Neuronal stem cell (in vitro differentiated cells): Measurements from ENCODE around the gene NLRP5.

Experiments used
- DNase-seq: peaks from one replicate; pipeline ENCODE4 v3.0.0-alpha.2; 2013; ENCODE audit warnings: low spot score
- H2AFZ ChIP-seq: one replicate; pipeline ENCODE4 v1.6.1; 2013; ENCODE audit warnings: mild to moderate bottlenecking, low read length, inconsistent platforms
- H2AK5ac ChIP-seq: 2 replicates; pipeline ENCODE4 v1.6.1; 2013; ENCODE audit warnings: low read depth, mild to moderate bottlenecking, inconsistent platforms, low read length, moderate library complexity, mixed read lengths
- H2BK120ac ChIP-seq: 2 replicates; pipeline ENCODE4 v1.6.1; 2013; ENCODE audit warnings: low read depth, mild to moderate bottlenecking, inconsistent platforms, low read length, moderate library complexity, mixed read lengths
- H2BK12ac ChIP-seq: one replicate; pipeline ENCODE4 v1.6.1; 2013; ENCODE audit warnings: low read length, inconsistent platforms
- H2BK15ac ChIP-seq: 2 replicates; pipeline ENCODE4 v1.6.1; 2013; ENCODE audit warnings: mild to moderate bottlenecking, low read length, inconsistent platforms, mixed read lengths
- H2BK5ac ChIP-seq: one replicate; pipeline ENCODE4 v1.6.1; 2013; ENCODE audit warnings: inconsistent platforms, mild to moderate bottlenecking, low read length, moderate library complexity
- H3K14ac ChIP-seq: one replicate; pipeline ENCODE4 v1.6.1; 2013; ENCODE audit warnings: low read length, inconsistent platforms
- H3K18ac ChIP-seq: 2 replicates; pipeline ENCODE4 v1.6.1; 2013; ENCODE audit warnings: low read length, inconsistent platforms
- H3K23ac ChIP-seq: 2 replicates; pipeline ENCODE4 v1.6.1; 2013; ENCODE audit warnings: low read depth, mild to moderate bottlenecking, mixed read lengths, low read length, inconsistent platforms; ENCODE audit not compliant: poor library complexity
- H3K27ac ChIP-seq: replicated peaks from 3 replicates; pipeline ENCODE4 v1.5.1; 2013; ENCODE audit warnings: low read length, inconsistent platforms
- H3K27me3 ChIP-seq, 3 experiments: 2 replicates each; pipeline ENCODE4 v1.6.1; 2013; ENCODE audit warnings: low read length in 3 of 3, mild to moderate bottlenecking in 2 of 3, inconsistent platforms in 1 of 3, low read depth in 1 of 3, mixed read lengths in 1 of 3, moderate library complexity in 1 of 3; ENCODE audit not compliant: control insufficient read depth in 3 of 3, insufficient read depth in 3 of 3
- H3K36me3 ChIP-seq, 2 donors: replicated peaks in 1 of 2; 2 replicates each; pipeline ENCODE4 v1.6.1; 2013; ENCODE audit warnings: low read length in 2 of 2; ENCODE audit not compliant: control insufficient read depth in 2 of 2, insufficient read depth in 2 of 2
- H3K4ac ChIP-seq: 2 replicates; pipeline ENCODE4 v1.6.1; 2013; ENCODE audit warnings: inconsistent platforms, mild to moderate bottlenecking, low read length, moderate library complexity
- H3K4me1 ChIP-seq, 2 donors: 1 replicate in 1 of 2; 2 replicates in 1 of 2; pipeline ENCODE4 v1.6.1; 2013; ENCODE audit warnings: low read length in 2 of 2, low read depth in 1 of 2; ENCODE audit not compliant: control insufficient read depth in 2 of 2, insufficient read depth in 1 of 2
- H3K4me2 ChIP-seq: one replicate; pipeline ENCODE4 v1.6.1; 2013; ENCODE audit warnings: mild to moderate bottlenecking, low read length, inconsistent platforms; ENCODE audit not compliant: insufficient read depth, poor library complexity, severe bottlenecking
- H3K4me3 ChIP-seq, 2 donors: 2 replicates each; pipeline ENCODE4 v1.5.1; 2013; ENCODE audit warnings: low read length in 2 of 2, mild to moderate bottlenecking in 2 of 2, inconsistent platforms in 1 of 2, moderate library complexity in 1 of 2
- H3K79me1 ChIP-seq: one replicate; pipeline ENCODE4 v1.6.1; 2013; ENCODE audit warnings: low read depth, mild to moderate bottlenecking, inconsistent platforms, low read length, moderate library complexity
- H3K9ac ChIP-seq: one replicate; pipeline ENCODE4 v1.6.1; 2013; ENCODE audit warnings: mild to moderate bottlenecking, low read depth, low read length, inconsistent platforms; ENCODE audit not compliant: poor library complexity
- H3K9me3 ChIP-seq, 2 donors: replicated peaks in 1 of 2; 2 replicates each; pipeline versions ENCODE3 to v1.6.1; 2013; ENCODE audit warnings: low read length in 2 of 2, mild to moderate bottlenecking in 2 of 2, inconsistent platforms in 1 of 2, low read depth in 1 of 2, mixed read lengths in 1 of 2, moderate library complexity in 1 of 2; ENCODE audit not compliant: control insufficient read depth in 2 of 2, insufficient read depth in 1 of 2
- H4K8ac ChIP-seq: one replicate; pipeline ENCODE4 v1.6.1; 2013; ENCODE audit warnings: low read depth, mild to moderate bottlenecking, inconsistent platforms, low read length, moderate library complexity
- H4K91ac ChIP-seq: one replicate; pipeline ENCODE4 v1.6.1; 2013; ENCODE audit warnings: low read length, low read depth, mild to moderate bottlenecking, inconsistent platforms; ENCODE audit not compliant: poor library complexity
- WGBS, 2 donors: extraction: QIAGEN DNeasy Blood & Tissue Kit; methylation state at CpG; one replicate each; pipeline ENCODE4 v1.1.7; 2013; ENCODE audit warnings: missing lambda C conversion rate in 2 of 2, mixed read lengths in 1 of 2; ENCODE audit not compliant: insufficient read length in 2 of 2, insufficient replicate concordance in 1 of 2; ENCODE audit errors: extremely low coverage in 2 of 2; 5-methylcytosine and 5-hydroxymethylcytosine counted together

The NLRP5 gene

DNA sequence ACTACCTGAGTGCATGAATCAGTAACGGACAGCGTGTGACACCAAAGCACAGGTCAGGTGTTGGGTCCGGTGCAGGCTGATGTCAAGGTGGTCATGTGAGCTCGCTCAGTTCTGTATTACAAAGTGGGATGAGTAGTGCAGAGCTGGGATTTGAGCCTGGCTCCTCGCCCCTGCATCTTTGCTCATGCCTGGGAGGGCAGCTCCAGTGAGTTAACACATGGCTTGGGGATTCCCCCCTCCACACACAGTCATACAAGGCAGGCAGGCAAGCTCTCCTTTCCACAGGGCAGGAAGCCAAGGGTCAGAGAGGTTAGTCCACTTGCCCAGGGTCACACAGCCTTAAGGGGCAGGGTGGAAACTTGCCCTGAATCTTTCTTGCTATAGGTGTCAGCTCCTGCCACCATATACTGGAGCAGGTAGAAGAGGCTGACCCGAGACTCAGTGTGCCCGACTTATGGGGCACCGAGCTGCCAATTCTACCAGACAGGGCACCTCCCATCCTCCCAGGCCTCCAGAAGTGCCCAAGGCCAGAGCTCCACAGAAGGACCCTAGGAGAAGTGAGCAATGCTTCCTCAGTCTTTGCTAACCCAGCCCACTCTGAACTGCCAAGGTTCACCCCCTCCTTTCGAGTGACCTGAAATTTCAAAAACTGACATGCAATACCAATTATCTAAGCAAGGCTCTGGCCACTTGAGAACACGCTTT lies 99.1 kb downstream of the NLRP5 start:
- H3K18ac ChIP-seq = no peak overlapping the region
- H3K27ac ChIP-seq = no peak overlapping the region
- H2BK5ac ChIP-seq = peak overlapping the region; percentile 16
- no peak overlapping the region for H4K91ac ChIP-seq
- no peak overlapping the region for H2AFZ ChIP-seq
- no peak overlapping the region for H2BK12ac ChIP-seq
- H3K79me1 ChIP-seq = peaks cover 8% of the 10 kb centered on the region
- no peak overlapping the region for H3K4me3 ChIP-seq
- no peak for DNase-seq
- no peak overlapping the region for H2BK15ac ChIP-seq
- H3K14ac ChIP-seq = no peak overlapping the region
- no peak overlapping the region for H3K23ac ChIP-seq
- H3K4me2 ChIP-seq = no peak overlapping the region
- H2BK120ac ChIP-seq = no peak overlapping the region
- peaks cover 8 to 37% of the 10 kb centered on the region in 2 donors for H3K36me3 ChIP-seq
- H3K9me3 ChIP-seq = no peaks in the 10 kb centered on the region
- H3K4ac ChIP-seq = no peak overlapping the region
- H2AK5ac ChIP-seq = no peak overlapping the region
- peaks cover 6 to 11% of the 10 kb centered on the region in 2 donors for H3K4me1 ChIP-seq
- H3K9ac ChIP-seq = no peak overlapping the region
- no peak overlapping the region for H4K8ac ChIP-seq
- no CpG with 5 or more reads among the region's 10 CpGs for WGBS, 2 donors
- H3K27me3 ChIP-seq = no peaks in the 10 kb centered on the region

DNA sequence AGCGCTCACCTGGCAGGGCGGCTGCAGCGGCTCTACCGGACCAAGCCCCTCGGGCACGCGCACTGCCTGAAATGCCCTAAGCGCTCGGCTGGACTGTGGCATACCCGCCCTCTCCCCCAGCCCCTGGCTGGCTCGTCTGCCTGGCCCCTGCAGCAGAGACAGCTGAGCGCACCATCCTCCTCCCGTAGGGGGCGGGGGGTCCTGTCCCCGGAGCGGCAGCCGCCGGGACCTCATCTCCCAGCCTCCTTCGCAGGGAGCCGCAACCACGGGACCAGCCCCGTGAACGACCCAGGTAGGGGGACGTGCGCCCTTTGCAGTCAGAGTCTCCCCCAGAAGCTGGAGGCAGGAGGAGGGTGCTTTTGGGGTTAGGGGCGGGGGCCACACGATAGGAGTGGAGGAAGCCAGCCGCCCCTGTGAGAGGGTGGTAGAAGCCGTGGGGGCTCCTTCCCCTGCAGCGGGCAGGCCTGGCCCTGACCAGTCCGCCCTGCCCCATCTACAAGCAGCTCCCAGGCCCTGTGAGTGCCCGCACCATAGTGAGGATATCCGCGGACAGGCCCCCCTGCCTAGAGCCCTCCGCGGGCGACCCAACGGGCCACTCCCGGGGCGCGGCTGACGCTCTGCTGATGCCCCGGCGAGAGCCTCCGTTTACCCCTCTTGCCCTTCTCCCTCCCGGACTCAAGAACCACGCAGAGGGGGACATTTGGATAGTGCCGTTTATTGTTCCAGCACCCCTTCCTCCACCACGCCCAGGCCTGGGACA lies 100.3 kb downstream of the NLRP5 start:
- no peak overlapping the region for H2AFZ ChIP-seq
- no peak overlapping the region for H3K27ac ChIP-seq
- H4K8ac ChIP-seq = peak overlapping the region; percentile 7
- no peak overlapping the region for H3K4me3 ChIP-seq
- DNase-seq = no peak
- peaks cover 2 to 7% of the 10 kb centered on the region in 2 donors for H3K4me1 ChIP-seq
- no peak overlapping the region for H4K91ac ChIP-seq
- H3K9ac ChIP-seq = no peak overlapping the region
- no peak overlapping the region for H2BK5ac ChIP-seq
- H3K9me3 ChIP-seq = no peaks in the 10 kb centered on the region
- H2BK15ac ChIP-seq = no peak overlapping the region
- no peak overlapping the region for H2AK5ac ChIP-seq
- H3K27me3 ChIP-seq = no peaks in the 10 kb centered on the region
- no peak overlapping the region for H3K14ac ChIP-seq
- H3K18ac ChIP-seq = peak overlapping the region; percentile 29
- peak overlapping the region; percentile 66 for H3K23ac ChIP-seq
- no peak overlapping the region for H2BK120ac ChIP-seq
- H2BK12ac ChIP-seq = no peak overlapping the region
- H3K4ac ChIP-seq = no peak overlapping the region
- peaks cover 11% of the 10 kb centered on the region for H3K79me1 ChIP-seq
- peaks cover 8 to 45% of the 10 kb centered on the region in 2 donors for H3K36me3 ChIP-seq
- WGBS, 2 donors = no CpG with 5 or more reads among the region's 49 CpGs
- H3K4me2 ChIP-seq = no peak overlapping the region

DNA sequence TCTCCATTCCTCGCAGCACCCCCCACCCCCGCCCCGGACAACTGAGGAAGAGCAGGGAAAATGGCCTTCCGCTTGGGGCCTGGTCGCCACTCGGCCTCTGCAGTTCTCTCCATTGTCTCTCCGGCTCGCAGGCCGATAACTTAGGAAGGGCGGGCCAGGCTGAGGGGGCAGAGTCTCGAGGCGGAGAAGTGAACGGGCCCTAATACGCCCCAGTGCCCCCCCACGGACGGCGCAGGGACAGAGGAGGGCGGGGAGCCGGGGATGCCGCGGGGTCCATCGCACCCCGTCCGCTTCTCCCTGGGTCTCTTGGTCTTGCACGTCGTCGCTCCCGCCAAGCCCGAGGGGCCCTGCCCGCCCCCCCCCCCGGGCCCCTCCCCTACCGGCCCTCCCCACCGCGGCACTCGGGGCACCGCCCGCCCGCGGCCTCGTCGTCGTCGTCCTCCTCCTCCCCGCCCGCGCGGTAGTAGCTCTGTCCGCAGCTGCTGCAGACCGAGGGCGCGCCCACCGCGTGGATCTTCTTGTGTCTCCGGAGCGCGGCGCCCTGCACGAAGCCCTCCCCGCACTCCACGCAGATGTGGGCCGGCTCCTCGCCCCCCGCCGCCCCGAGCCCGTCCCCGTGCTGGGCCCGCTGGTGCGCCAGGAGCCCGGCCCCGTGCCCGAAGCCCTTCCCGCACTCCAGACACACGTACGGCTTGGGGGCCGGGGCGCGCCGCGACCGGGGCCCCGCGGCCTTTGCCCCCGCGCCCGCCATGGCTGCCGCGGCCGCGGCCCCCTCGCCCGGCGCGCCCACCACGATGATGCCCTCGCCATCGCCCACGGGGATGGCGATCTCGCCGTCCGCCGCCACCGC lies 101.3 kb downstream of the NLRP5 start:
- Histone ChIP-seq H3K23ac (no peak overlapping the region), H3K4ac (no peak overlapping the region), H2AK5ac (no peak overlapping the region), H2AFZ (no peak overlapping the region), H2BK5ac (no peak overlapping the region), H3K9ac (no peak overlapping the region), H3K4me2 (no peak overlapping the region), H3K79me1 (peaks cover 16% of the 10 kb centered on the region), H3K18ac (no peak overlapping the region), H3K14ac (no peak overlapping the region), H2BK15ac (no peak overlapping the region), H2BK120ac (no peak overlapping the region), H3K9me3 (peaks cover 4 to 5% of the 10 kb centered on the region in 2 donors), H2BK12ac (no peak overlapping the region), H4K8ac (peak overlapping the region; percentile 56), H4K91ac (no peak overlapping the region), H3K4me1 (peaks cover 2 to 7% of the 10 kb centered on the region in 2 donors), H3K36me3 (peaks cover 12 to 55% of the 10 kb centered on the region in 2 donors), H3K4me3 (no peak overlapping the region), H3K27me3 (no peaks in the 10 kb centered on the region), H3K27ac (no peak overlapping the region)
- no CpG with 5 or more reads among the region's 104 CpGs for WGBS, 2 donors
- DNase-seq = no peak
